ENCODE measurements around the gene PPIH. TPM values are rescaled to one million over a fixed set of nuclear protein-coding genes. Genes with fewer than 3 reads are reported as not detected.
A peak's percentile ranks its signal among the peaks of the same experiment; 100 is the strongest.

PPIH gene
- total RNA-seq, 1 donor from 2014 or later = 28.5 TPM

GRCh38 chr1:42658877-42659337, 684 bp downstream of the PPIH start:
- Mint-ChIP-seq H3K27me3 (ENCODE audit: low read depth, unreplicated experiment) (peaks cover 2% of the 10 kb centered on the region), H3K36me3 (ENCODE audit: low read depth, unreplicated experiment) (peaks cover 2% of the 10 kb centered on the region), H3K9me3 (ENCODE audit: unreplicated experiment) (no peaks in the 10 kb centered on the region), H3K27ac (ENCODE audit: unreplicated experiment) (peak overlapping the region; percentile 75), H3K4me1 (ENCODE audit: low read depth, unreplicated experiment) (peaks cover 10% of the 10 kb centered on the region), H3K4me3 (ENCODE audit: unreplicated experiment) (peak overlapping the region; percentile 98)
- Histone ChIP-seq H3K27me3 (ENCODE audit: insufficient read depth, low read length) (peaks cover 2% of the 10 kb centered on the region), H2AFZ (ENCODE audit: low read depth, low read length) (peak overlapping the region; percentile 97), H4K20me1 (ENCODE audit: insufficient read depth, low read length) (no peaks in the 10 kb centered on the region), H3K4me1 (ENCODE audit: insufficient read depth, low read length) (peaks cover 12% of the 10 kb centered on the region), H3K36me3 (ENCODE audit: insufficient read depth, low read length) (peaks cover 8% of the 10 kb centered on the region), H3K27ac (ENCODE audit: low read depth, low read length) (peak overlapping the region; percentile 67), H3K9ac (ENCODE audit: low read length) (peak overlapping the region; percentile 85), H3K9me3 (ENCODE audit: insufficient read depth, low read depth, low read length) (no peaks in the 10 kb centered on the region), H3K4me3 (ENCODE audit: insufficient read depth, low read depth, low read length) (peak overlapping the region; percentile 91), H3K4me2 (ENCODE audit: low read length) (peak overlapping the region; percentile 93), H3K79me2 (ENCODE audit: insufficient read depth, low read length) (peaks cover 29% of the 10 kb centered on the region)
- DNase-seq (ENCODE audit: low read depth) (peak; percentile 20), FAIRE-seq (no peak)
- TF ChIP-seq CTCF (IDR thresholded peaks at IDR 0.05; ENCODE audit: insufficient read depth, low read depth, low read length) (no peak), EZH2 (IDR thresholded peaks at IDR 0.05; ENCODE audit: insufficient read depth, low read length) (no peak)

GRCh38 chr1:42660907-42661500, 2.8 kb downstream of the PPIH start:
- Histone ChIP-seq H3K4me1 (ENCODE audit: insufficient read depth, low read length) (peaks cover 12% of the 10 kb centered on the region), H2AFZ (ENCODE audit: low read depth, low read length) (no peak overlapping the region), H3K27me3 (ENCODE audit: insufficient read depth, low read length) (no peaks in the 10 kb centered on the region), H3K9ac (ENCODE audit: low read length) (no peak overlapping the region), H3K79me2 (ENCODE audit: insufficient read depth, low read length) (peaks cover 30% of the 10 kb centered on the region), H3K36me3 (ENCODE audit: insufficient read depth, low read length) (peaks cover 26% of the 10 kb centered on the region), H3K4me3 (ENCODE audit: insufficient read depth, low read depth, low read length) (no peak overlapping the region), H3K27ac (ENCODE audit: low read depth, low read length) (no peak overlapping the region), H3K9me3 (ENCODE audit: insufficient read depth, low read depth, low read length) (no peaks in the 10 kb centered on the region), H3K4me2 (ENCODE audit: low read length) (no peak overlapping the region), H4K20me1 (ENCODE audit: insufficient read depth, low read length) (no peaks in the 10 kb centered on the region)
- Mint-ChIP-seq H3K4me3 (ENCODE audit: unreplicated experiment) (peak overlapping the region; percentile 65), H3K27me3 (ENCODE audit: low read depth, unreplicated experiment) (no peaks in the 10 kb centered on the region), H3K9me3 (ENCODE audit: unreplicated experiment) (no peaks in the 10 kb centered on the region), H3K4me1 (ENCODE audit: low read depth, unreplicated experiment) (peaks cover 10% of the 10 kb centered on the region), H3K36me3 (ENCODE audit: low read depth, unreplicated experiment) (peaks cover 4% of the 10 kb centered on the region), H3K27ac (ENCODE audit: unreplicated experiment) (no peak overlapping the region)
- DNase-seq (ENCODE audit: low read depth) (no peak), FAIRE-seq (no peak)
- TF ChIP-seq EZH2 (IDR thresholded peaks at IDR 0.05; ENCODE audit: insufficient read depth, low read length) = no peak
- no peak for TF ChIP-seq CTCF (IDR thresholded peaks at IDR 0.05; ENCODE audit: insufficient read depth, low read depth, low read length)

- no peak overlapping the region for H2AFZ ChIP-seq (ENCODE audit: low read depth, low read length)
- no peak overlapping the region for H3K4me3 ChIP-seq (ENCODE audit: insufficient read depth, low read depth, low read length)
- FAIRE-seq = no peak
- H3K27me3 ChIP-seq (ENCODE audit: insufficient read depth, low read length) = no peaks in the 10 kb centered on the region
- H3K9me3 ChIP-seq (ENCODE audit: insufficient read depth, low read depth, low read length) = no peaks in the 10 kb centered on the region
- no peak for TF ChIP-seq EZH2 (IDR thresholded peaks at IDR 0.05; ENCODE audit: insufficient read depth, low read length)
- TF ChIP-seq CTCF (IDR thresholded peaks at IDR 0.05; ENCODE audit: insufficient read depth, low read depth, low read length) = no peak
- no peaks in the 10 kb centered on the region for H3K4me1 ChIP-seq (ENCODE audit: insufficient read depth, low read length)
- H3K27me3 Mint-ChIP-seq (ENCODE audit: low read depth, unreplicated experiment) = no peaks in the 10 kb centered on the region
- H3K79me2 ChIP-seq (ENCODE audit: insufficient read depth, low read length) = no peaks in the 10 kb centered on the region
- H3K4me2 ChIP-seq (ENCODE audit: low read length) = no peak overlapping the region
- H4K20me1 ChIP-seq (ENCODE audit: insufficient read depth, low read length) = no peaks in the 10 kb centered on the region
- peaks cover 36% of the 10 kb centered on the region for H3K36me3 ChIP-seq (ENCODE audit: insufficient read depth, low read length)
- H3K36me3 Mint-ChIP-seq (ENCODE audit: low read depth, unreplicated experiment) = peaks cover 19% of the 10 kb centered on the region
- no peak for DNase-seq (ENCODE audit: low read depth)
- no peak overlapping the region for H3K4me3 Mint-ChIP-seq (ENCODE audit: unreplicated experiment)
- H3K4me1 Mint-ChIP-seq (ENCODE audit: low read depth, unreplicated experiment) = no peaks in the 10 kb centered on the region
- H3K9me3 Mint-ChIP-seq (ENCODE audit: unreplicated experiment) = no peaks in the 10 kb centered on the region
- H3K27ac Mint-ChIP-seq (ENCODE audit: unreplicated experiment) = no peak overlapping the region
- H3K9ac ChIP-seq (ENCODE audit: low read length) = no peak overlapping the region
- H3K27ac ChIP-seq (ENCODE audit: low read depth, low read length) = no peak overlapping the region
Measured at GRCh38 chr1:42669936-42670335, 11.7 kb downstream of the PPIH start.
